GM19397 (cell line): Measurements from ENCODE around the gene NMT1.
"Not testable (repeated sequence)": the region's sequence is repeated elsewhere in the genome, so short reads cannot be mapped to it uniquely, and the experiment has no call there.

ENCODE experiments used
- ATAC-seq: cut with Tn5 transposase; IDR thresholded peaks from one replicate; pipeline ENCODE4 v1.9.1; 2021; ENCODE audit warnings: mild to moderate bottlenecking, moderate library complexity; ENCODE audit not compliant: unreplicated experiment

The NMT1 gene

DNA sequence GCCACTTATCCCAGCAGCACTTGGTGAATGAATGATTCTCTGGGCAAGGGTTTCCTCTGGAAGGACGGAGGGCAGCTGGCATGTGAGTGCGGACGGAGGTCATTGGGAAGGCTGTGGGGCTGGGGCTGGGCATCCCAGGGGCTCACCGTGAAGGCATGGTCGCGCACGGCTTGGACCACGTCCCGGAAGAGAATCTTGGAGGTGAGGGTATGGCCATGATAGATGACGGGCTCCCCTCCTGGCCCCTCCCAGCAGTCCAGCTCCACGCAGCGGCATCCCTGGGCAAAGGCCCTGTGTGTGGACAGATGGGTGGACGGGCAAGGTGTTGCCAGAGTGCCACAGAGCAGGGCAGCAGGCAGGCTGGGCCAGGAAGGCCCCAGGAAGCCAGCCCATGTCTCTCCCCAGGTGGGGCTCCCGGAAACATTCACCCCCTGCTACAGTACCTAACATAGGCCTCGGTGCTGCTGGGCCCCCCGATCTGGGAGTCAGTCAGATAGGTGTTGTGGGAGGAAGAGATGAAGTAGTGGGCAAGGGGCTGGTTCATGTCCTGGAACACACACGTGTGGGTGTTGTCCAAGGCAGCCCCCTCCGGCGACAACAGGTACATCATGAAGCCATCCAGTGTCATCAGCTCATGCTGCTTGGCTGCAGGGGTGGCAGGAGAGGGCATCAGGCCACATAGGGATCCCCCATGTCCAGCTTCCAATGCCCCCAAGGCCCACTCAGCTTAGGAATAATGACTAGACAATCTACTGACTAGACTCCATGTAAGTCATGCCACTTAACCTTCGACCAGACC is 56.9 kb downstream of the NMT1 start:
- no peak for ATAC-seq

DNA sequence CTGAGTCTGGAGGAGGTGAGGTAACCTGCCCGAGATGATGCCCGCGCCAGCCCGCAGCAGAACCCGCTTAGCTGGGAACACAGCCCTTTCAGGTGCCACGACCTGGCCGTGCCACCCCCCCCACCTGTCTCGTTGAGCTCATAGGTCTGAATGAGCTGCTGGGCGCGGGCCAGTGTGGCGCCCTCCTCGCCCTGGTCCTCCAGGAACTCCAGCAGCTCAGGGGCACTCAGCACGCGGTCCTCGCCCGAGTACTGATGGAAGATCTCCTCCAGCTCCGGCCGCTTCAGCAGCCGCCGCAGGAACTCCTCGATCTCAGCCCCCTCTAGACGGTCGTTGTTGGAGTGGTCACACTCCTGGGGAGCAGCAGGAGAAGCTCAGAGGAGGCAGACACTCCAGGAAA is 57.6 kb downstream of the NMT1 start:
- ATAC-seq, result no peak

DNA sequence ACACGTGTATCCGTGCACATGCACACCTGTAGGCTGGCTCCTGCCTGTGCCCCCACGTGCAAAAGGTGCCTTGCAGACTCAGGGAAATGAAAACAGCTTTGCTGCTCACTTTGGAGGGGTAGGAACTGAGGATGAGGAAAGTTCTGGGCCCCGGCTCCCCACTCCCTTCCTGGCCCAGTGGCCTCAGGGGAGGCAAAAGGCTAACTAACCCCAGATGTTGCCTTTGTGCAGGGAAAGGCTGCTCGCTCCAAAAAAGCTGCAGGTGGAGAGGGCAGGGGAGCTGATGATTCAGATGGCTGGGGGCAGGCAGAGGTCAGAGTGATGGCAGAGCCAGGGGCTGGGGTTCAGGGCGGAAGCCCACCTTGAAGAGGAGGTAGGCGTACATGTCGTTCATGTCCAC is 58.8 kb downstream of the NMT1 start:
- ATAC-seq, result no peak

DNA sequence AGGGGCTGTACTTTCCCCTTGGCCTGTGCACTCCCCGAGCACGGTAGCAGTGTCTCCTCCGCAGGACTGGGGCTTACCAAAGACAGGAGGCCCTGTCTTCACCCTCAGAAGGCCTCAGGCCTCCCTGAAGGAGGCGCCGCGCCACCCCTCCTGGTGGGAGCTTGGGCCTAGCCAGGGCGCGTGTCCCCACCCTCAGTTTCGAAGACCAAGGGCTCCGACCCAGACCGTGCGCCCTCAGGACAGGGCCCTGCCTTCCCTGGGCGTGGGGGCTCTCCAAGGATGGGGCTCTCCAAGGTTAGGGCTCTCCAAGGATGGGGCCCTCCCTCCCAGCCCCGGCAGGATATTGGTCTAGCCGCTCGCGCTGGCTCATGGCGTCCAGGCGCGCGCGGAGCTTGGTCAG is 59.4 kb downstream of the NMT1 start:
- no peak for ATAC-seq

DNA sequence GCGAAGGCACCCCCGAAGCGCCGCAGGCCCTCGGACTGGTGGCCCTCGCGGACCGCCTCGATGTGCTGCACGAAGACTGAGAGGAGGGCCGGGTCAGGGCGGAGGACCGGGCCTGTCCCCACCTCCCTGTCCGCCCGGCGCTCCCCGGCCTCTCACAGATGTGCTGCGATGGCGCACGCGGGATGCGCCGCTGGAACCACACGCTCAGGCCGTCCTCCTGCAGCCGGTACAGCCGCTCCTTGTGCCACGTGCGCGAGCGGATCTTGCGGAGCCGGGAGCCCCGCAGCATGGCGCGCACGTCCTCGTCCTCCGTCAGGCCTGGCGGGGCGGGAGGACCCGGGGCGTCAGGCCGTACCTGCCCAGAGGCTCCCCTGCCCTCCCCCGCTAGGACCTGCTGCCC is 59.9 kb downstream of the NMT1 start:
- ATAC-seq, result no peak

DNA sequence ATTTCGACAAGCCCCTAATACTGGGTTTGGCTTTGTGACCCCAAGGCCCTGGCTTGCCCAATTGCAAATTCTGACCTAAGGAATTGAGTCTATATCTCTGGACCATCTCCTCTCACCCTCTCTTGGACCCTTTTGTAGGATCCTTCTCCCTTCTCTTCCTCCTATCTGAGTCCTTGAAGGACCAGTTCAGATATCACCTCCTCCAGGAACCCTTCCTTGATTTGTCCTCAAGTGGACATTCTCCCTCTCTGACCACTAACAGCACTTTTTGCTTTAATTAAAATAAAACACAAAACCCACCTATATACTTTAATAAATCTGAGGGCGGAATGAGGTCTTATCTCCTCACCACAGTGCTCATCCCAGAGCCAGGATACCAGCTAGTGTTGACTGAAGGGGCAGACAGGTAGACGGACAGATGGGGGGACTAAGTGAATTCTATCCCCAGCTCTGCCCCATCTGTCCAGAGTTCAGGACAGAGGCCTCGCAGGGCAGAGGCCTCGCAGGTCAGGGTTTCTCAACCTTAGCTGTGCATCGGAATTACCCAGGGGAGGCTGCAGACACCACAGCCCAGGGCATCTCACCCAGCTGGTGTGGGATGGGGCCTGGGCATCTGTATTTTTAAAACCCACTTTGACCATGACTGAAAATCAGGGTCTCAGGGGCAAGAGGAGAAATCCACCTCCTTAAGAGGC is 62.1 kb downstream of the NMT1 start:
- ATAC-seq, result no peak

DNA sequence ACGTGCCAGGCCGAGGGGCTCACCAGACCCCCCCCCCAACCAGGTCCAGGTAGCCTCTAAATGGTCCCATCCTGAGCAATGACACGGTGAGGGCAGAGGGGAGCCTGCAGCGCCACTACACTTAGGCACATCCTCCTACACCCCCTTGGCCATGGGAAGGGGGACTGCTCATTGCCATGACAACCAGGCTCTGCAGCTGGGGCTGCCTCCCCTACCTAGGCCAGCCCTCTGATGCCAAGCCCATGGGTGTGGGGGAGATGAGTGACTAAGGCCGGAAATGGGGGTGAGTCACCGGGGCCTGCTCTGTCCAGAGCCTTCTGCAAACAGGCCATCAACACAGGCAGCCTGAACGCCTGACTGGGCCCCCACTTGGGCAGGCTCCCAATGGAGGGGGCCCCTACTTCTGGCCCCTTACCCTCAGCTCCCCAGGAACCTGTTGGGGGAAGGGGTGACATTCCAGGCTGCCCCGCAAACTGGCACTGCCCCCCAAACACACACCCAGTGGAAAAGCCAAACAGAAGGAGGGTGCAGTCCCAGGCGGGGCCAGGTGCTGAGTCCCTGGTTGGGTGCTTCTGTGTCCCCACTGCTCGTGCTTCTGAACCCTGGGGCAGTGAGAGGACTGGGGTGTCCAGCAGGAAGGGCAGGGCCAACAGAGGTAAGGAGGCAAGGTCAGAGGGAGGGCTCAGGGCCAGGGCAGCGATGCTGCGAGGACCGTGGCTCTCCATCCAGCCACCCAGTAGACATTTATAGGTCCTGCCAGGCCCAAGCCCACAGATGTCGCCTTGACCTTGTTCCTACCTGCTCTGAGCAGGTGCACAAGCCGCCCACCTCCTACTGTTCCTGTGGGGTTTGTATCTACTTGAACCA is 63.0 kb downstream of the NMT1 start:
- no peak for ATAC-seq

DNA sequence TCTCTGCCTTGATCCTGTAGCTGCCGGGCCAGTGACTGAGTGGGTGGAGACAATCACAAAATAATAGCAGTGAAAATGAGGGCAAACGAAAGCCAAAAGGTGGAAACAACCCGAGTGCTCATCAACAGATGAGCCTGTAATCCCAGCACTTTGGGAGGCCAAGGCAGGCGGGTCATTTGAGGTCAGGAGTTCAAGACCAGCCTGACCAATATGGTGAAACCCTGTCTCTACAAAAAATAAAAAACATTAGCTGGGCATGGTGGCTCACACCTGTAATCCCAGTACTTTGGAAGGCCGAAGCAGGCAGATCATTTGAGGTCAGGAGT is 63.6 kb downstream of the NMT1 start:
- not testable (repeated sequence) for ATAC-seq

DNA sequence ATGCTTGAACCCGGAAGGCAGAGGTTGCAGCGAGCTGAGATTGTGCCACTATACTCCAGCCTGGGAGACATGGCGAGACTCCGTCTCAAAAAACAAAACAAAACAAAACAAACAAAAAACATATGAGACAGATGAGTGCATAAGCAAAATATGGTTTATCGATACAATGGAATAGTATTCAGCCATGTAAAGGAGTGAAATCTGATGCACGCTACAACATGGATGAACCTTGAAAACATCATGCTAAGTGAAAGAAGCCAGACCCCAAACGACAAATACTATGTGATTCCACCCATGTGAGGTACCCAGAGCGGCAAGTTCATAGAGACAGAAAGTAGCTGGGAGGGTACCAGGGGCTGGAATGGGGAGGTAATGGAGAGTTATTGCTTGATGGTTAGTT is 64.4 kb downstream of the NMT1 start:
- no peak for ATAC-seq

DNA sequence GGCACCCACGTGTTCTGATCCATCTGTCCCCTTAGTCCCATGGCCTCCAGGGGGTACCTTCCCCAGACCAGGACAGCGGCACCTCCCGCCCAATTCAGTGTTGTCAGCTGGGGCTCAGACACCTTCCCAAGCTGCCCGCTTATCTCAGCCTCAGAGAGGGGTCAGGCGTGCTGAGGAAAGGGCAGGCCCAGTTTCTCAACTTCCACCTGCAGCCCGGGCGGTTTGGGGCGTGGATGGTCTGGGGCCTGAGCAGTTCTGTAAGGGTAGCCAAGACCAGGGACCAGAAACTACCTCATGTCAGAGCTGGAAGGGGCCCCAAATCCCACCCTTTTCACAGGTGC is 66.1 kb downstream of the NMT1 start:
- ATAC-seq, result no peak

DNA sequence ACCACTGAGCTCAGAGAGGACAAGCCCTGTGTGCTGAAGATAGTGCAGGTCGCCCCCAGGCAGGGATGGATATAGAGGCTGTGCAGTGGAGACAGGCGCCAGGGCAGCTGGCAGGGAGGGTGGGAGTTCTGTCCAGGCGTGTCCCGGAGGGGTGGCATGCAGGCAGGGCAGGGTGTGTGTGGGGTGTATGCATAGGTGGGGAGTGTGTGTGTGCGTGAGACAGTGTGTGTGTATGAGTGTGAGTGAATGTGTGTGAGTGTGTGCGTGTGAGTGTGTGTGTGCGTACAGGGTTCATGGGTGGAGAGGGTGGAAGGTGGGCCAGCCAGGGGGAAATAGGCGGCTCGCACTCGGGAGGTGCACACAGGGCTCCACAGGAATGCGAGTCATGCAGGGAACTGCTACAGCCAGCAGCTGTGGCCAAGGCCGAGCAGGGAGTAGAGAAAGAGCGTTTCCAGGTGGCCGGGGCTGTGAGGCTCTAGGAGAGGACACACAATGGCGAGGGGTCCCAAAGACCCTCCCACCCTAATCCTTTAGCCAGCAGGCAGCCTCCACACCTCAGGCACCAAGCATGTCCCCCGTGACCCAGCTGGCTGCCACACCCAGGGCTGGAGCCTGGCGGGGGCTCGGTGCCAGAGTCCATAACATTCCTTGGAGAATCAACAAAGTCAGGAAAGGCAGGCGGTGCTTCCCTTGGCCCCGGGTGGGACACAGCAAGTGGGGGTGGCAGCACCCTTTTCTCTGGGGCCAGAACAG is 66.6 kb downstream of the NMT1 start:
- no peak for ATAC-seq

DNA sequence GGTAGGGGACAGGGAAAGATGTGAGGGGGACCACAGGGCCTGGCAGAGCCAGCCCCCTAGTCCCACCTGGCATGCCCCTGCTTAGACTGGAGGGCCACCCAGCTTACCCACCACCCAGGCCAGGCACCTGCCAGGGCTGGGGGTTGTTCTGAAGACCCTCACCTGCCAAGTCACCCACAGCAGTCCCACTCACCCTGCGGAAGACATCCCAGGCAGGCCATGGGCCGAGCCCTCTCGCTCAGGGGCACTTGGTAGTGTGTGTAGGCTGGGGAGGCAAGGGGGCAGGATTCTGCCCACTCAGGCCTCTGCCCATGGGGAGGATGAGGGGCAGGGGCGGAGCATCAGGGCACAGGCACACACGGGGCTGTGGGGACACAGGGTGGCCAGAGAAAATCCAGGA is 67.2 kb downstream of the NMT1 start:
- ATAC-seq, result no peak

DNA sequence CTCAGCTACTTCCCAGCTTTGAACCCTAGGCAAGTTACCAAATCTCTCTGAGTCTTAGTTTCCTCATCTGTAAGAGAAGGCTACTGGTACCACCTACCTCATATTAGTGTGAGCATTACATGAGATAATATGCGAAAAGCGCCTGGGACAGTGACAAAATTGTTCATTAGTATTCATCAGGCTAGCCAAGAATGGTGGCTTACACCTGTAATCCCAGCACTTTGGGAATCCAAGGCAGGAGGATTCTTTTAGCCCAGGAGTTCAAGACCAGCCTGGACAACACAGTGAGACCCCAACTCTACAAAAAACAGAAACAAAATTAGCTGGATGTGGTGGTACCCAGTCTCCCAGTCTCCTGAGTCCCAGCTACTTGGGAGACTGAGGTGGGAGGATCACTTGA is 67.9 kb downstream of the NMT1 start:
- ATAC-seq, result no peak

DNA sequence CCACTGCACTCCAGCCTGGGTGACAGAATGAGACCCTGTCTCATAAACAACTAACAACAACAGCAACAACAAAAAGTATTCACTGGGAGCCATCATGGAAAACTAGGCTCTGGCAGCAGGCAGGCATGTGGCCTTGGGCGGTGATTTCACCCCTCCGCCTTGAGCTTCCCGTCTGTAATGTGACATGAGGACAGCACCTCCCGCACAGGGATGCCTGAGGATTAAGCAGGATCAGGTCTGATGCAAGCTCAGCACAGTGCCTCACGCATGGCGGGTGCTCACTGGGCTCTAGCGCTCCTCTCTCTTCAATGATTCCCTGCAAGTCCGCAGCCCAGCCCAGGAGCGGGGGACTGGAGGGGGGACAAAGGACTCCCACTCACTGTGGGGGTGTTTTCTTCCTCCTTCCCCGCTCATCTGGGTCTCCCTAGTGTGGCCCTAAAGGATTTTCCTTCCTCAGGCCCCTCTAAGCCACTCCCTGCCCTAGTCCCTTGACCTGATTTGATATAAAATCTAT is 68.4 kb downstream of the NMT1 start:
- no peak for ATAC-seq

DNA sequence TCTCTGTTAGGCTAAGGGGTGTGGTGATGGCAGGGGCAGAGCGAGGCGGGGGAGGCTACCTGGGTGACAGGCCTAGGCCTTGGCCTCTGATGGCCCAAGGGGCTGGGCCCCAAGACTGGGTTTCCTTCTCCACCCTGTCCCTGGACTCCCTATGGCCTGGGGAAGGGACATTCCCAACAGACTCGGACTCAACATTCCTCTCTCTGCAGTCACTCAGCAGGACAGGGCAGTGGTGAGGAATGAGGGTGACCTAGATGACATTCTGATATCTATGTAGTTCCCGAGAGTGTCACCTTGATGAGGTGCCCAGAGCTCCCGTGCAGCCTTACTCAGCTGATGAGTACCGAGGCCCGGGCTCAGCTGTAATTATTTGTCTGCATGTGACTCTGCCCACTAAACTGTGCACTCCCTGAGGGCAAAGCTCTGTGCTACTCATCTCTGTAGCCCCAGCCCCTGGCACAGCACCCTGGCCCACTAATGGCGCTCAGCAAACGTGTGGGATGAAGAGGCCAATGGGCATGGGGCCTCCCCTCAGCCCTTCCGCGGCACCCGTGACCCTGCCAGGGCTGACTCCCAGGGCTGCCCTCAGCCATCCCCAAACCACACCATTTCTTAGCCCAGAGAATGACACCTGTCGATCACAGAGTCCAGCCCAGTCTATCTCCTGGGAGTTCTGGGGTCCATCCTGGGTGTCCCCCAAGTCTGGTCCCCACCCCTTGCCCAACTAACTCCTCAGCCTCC is 69.0 kb downstream of the NMT1 start:
- ATAC-seq, result no peak

DNA sequence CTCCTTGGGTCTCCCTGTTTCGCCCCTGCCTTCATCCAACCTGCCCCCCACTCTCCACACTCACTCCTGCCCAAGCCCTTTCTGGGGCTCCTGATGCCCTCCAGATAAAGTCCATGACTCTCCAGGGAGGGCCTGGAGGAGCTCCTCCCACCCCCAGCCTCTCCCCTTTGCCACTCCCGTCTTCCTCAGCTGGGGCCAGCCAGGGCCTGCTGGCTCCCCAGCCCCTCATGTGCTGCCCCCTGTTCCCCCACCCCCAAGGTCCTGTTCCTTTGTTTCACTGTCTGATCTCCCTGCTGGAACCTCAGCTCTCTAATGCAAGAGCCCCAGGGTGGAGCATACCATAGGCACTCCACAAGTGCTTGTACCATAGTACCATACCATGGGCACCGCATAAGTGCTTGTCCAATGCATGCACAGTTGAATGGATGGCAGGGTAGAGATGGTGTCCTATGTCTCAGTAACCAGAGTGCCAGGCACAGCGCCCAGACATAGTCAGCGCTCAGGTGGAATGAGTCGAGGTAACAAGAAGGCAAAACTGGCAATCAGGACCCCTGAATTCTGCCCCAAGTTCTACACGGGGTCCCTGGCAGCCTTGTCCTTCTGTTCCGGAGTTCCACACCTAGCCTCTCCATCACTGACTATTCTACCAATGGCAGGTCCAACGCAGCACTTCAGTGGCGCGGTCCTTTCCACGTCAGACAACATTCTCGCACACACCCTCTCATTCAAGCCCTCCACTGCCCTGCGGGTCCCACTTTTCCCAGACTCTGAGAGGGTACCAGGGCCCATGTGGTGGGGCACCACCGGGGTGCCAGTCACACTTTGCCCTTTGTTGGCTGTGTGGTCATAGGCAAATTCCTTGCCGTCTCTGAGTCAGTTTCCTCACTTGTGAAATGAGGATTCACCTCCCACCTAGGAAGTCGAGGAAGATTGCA is 69.8 kb downstream of the NMT1 start:
- no peak for ATAC-seq

DNA sequence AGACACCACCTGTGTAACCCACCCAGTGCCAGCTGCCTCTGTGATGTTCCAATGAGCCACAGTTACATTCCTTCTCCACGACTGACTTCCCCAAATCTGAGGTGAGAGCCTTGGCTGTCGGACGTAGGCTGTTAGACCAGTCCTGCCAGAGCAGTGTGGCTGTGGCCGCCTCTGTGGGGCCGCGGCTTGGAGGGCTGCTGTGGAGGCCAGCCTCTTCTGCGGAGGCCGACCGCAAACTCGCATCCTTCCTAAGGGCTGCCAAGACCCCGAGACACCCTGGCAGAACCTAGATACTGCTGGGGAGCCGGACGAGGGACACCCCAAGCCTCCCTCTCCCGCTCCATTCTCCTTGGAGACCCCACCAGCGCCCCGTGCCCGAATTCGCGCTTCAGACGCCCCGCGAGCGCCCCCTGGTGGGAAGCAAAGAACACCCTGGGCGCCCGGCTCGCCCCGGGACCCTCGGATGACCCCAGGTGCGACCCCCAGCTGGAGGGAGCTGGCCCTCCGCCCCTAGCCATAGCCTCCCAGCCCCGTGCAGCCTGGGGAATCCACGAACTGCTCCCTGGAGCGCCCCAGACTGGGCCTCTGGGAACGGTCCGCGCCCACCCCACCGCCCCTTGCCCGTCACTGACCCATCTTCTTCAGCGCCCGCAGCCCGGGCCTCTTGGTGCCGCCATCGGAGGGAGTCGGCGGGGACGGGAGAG is 70.7 kb downstream of the NMT1 start:
- ATAC-seq, result no peak

DNA sequence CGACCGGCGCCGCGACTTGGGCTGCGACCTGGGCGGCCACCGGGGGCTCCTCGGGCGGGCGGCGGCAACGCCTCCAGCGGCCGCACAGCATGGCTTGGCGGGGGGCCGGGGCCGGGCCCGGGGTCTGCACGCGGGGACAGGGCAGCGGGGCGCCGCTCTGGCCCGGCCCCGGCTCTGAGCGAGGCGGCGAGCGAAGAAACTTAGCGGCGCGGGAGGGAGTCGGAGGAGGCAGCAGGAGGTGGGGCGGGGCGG is 71.1 kb downstream of the NMT1 start, which contains the start of gene PLCD3:
PLCD3 (minus strand) TSS at position 196 of the 252 bp plus-strand sequence; CDS start at position 91, 105 bp downstream.
- no peak for ATAC-seq
